PC-9 (cell line): ENCODE data around the gene BMPR1B.

Source experiments
- EZH2 ChIP-seq: fragments of 200-600 bp; sonication (generic); IDR thresholded peaks from 2 replicates; pipeline ENCODE4 v1.8.0; 2017; ENCODE audit warnings: antibody characterized with exemption, low read depth
- TF ChIP-seq, protein P1 (sequence below): fragments of 200-600 bp; sonication (generic); conservative IDR thresholded peaks from 2 replicates; pipeline ENCODE4 v1.6.1; 2017; ENCODE audit warnings: mixed run types, antibody characterized with exemption, mild to moderate bottlenecking, moderate library complexity

- no peak for TF ChIP-seq EZH2
- TF ChIP-seq, protein P1, sequence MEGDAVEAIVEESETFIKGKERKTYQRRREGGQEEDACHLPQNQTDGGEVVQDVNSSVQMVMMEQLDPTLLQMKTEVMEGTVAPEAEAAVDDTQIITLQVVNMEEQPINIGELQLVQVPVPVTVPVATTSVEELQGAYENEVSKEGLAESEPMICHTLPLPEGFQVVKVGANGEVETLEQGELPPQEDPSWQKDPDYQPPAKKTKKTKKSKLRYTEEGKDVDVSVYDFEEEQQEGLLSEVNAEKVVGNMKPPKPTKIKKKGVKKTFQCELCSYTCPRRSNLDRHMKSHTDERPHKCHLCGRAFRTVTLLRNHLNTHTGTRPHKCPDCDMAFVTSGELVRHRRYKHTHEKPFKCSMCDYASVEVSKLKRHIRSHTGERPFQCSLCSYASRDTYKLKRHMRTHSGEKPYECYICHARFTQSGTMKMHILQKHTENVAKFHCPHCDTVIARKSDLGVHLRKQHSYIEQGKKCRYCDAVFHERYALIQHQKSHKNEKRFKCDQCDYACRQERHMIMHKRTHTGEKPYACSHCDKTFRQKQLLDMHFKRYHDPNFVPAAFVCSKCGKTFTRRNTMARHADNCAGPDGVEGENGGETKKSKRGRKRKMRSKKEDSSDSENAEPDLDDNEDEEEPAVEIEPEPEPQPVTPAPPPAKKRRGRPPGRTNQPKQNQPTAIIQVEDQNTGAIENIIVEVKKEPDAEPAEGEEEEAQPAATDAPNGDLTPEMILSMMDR = peak; percentile 70
These were observed 337.7 kb downstream of the BMPR1B start for GRCh38 chr4:95095348-95095974.
